Glomerular visceral epithelial cell (primary cell): ENCODE results near the gene FNDC11.
"Not testable (repeated sequence)": the region's sequence is repeated elsewhere in the genome, so short reads cannot be mapped to it uniquely, and the experiment has no call there.

Source experiments
- DNase-seq: peaks from one replicate; pipeline ENCODE4 v3.0.0-alpha.2; 2016; ENCODE audit errors: extremely low spot score

FNDC11 gene

GRCh38 chr20:63597651-63598478, 43.9 kb downstream of the FNDC11 start:
- no peak for DNase-seq

DNA sequence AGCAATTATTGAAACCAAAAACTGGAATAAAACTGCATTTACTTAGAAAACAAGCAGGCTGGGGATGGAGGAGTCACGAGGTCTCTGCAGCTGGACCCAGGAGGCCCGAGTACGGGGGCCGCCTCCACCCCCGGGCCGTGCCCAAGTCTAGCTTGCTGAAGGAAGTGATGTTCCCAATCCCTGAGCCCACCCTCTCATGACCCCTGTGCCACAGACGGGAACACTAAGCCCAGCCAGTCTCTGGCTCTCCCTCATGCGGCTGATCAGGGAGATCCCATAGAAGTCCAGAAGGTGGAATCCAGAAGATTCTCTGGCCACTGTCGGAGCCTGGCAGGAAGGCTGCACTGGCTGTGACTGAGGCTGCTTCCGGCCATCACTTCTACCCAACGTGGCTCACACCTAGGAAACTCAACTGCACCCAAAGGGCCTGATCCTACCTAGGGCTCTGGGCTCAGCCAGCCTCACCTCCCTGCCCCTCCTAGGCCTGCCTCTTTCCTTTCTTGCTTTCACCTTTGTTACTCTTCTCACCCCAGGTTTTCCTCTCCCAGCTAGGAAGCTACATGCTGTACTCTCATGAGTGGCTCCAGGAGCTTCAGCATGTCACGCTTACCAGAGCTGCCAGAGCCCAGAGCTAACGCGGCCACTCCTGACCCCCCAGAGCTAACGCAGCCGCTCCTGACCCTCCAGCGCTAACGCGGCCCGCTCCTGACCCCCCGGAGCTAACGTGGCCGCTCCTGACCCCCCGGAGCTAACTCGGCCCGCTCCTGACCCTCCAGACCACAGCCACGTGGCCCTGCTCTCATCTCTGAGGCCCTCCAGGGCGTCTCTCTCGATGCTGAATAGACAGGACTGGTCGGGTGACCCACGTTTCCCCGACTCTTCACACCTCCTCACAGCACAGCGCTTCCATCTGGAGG, 44.8 kb downstream of the FNDC11 start:
- DNase-seq, result no peak

- no peak for DNase-seq
These were observed 45.6 kb downstream of the FNDC11 start for GRCh38 chr20:63599396-63600050.

DNA sequence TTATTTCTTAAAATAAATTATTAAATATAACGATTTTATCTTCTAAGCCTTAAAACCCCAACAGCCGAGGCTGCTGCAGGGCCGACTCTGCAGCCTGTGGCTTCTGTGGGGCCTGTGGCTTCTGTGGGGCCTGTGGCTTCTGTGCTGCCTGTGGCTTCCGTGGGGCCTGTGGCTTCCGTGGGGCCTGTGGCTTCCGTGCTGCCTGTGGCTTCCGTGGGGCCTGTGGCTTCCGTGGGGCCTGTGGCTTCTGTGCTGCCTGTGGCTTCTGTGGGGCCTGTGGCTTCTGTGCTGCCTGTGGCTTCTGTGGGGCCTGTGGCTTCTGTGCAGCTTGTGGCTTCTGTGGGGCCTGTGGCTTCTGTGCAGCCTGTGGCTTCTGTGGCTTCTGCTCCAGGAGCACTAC, 47.7 kb downstream of the FNDC11 start:
- not testable (repeated sequence) for DNase-seq

- no peak for DNase-seq
These were observed 48.4 kb downstream of the FNDC11 start for GRCh38 chr20:63602321-63602720.
